Choroid plexus epithelial cell (primary cell): ENCODE data around the gene NRXN2.

Experiments
- DNase-seq: peaks from one replicate; pipeline ENCODE4 v3.0.0-alpha.2; 2010; ENCODE audit warnings: low read depth
- H3K4me3 ChIP-seq: 2 replicates; pipeline ENCODE4 v1.5.1; 2011; ENCODE audit warnings: low read depth, mild to moderate bottlenecking, control low read depth, low read length, moderate library complexity
- CTCF ChIP-seq: conservative IDR thresholded peaks from 2 replicates; pipeline ENCODE4 v1.5.1; 2011; ENCODE audit warnings: low read depth, mild to moderate bottlenecking, control low read depth, inconsistent platforms, low read length, moderate library complexity

NRXN2 gene

GRCh38 chr11:64715110-64715509 lies 7.9 kb downstream of the NRXN2 start:
- DNase-seq, result no peak
- H3K4me3 ChIP-seq, result no peak overlapping the region
- TF ChIP-seq CTCF, result no peak

GRCh38 chr11:64714666-64715065 lies 8.3 kb downstream of the NRXN2 start:
- DNase-seq, result no peak
- no peak for TF ChIP-seq CTCF
- no peak overlapping the region for H3K4me3 ChIP-seq

- no peak for DNase-seq
- H3K4me3 ChIP-seq, result no peak overlapping the region
- no peak for TF ChIP-seq CTCF
Measured at GRCh38 chr11:64713781-64714363, 9.1 kb downstream of the NRXN2 start.

- no peak for TF ChIP-seq CTCF
- no peak overlapping the region for H3K4me3 ChIP-seq
- DNase-seq, result peak; percentile 55
Measured at GRCh38 chr11:64713016-64713707, 9.8 kb downstream of the NRXN2 start.

GRCh38 chr11:64712430-64713015 lies 10.5 kb downstream of the NRXN2 start:
- H3K4me3 ChIP-seq, result no peak overlapping the region
- DNase-seq, result no peak
- TF ChIP-seq CTCF, result no peak

- no peak overlapping the region for H3K4me3 ChIP-seq
- TF ChIP-seq CTCF, result no peak
- DNase-seq, result no peak
Measured at GRCh38 chr11:64711956-64712362, 11.0 kb downstream of the NRXN2 start.
